Endodermal cell (in vitro differentiated cells): ENCODE measurements around the gene KRTAP5-4. TPM values are rescaled to one million over a fixed set of nuclear protein-coding genes. Genes with fewer than 3 reads are reported as not detected.

Source experiments
- DNase-seq: peaks from one replicate; pipeline ENCODE4 v3.0.0-alpha.2; 2017
- H3K27ac ChIP-seq: 2 replicates; pipeline ENCODE4 v1.5.1; 2013; ENCODE audit warnings: mild to moderate bottlenecking, low read depth, low read length, moderate library complexity
- H3K27me3 ChIP-seq: 2 replicates; pipeline ENCODE4 v1.6.1; 2013; ENCODE audit warnings: mild to moderate bottlenecking, low read length, moderate library complexity; ENCODE audit not compliant: insufficient read depth, control insufficient read depth, poor library complexity, severe bottlenecking
- H3K36me3 ChIP-seq: 2 replicates; pipeline ENCODE4 v1.7.0; 2013; ENCODE audit warnings: mild to moderate bottlenecking, low read length, moderate library complexity; ENCODE audit not compliant: control insufficient read depth, insufficient read depth
- H3K4me1 ChIP-seq: one replicate; pipeline ENCODE4 v1.7.0; 2013; ENCODE audit warnings: low read length; ENCODE audit not compliant: control insufficient read depth, insufficient read depth
- H3K4me3 ChIP-seq: 2 replicates; pipeline ENCODE4 v1.5.1; 2013; ENCODE audit warnings: mild to moderate bottlenecking, low read length, moderate library complexity
- H3K9ac ChIP-seq: 2 replicates; pipeline ENCODE4 v1.6.1; 2013; ENCODE audit warnings: mild to moderate bottlenecking, low read length, moderate library complexity; ENCODE audit not compliant: poor library complexity, severe bottlenecking; ENCODE audit errors: extremely low read depth
- H3K9me3 ChIP-seq: 2 replicates; pipeline ENCODE4 v1.6.1; 2013; ENCODE audit warnings: mild to moderate bottlenecking, low read length, moderate library complexity; ENCODE audit not compliant: control insufficient read depth
- H3K27ac Mint-ChIP-seq: 2 replicates; pipeline ENCODE4 v1.8.0; 2020; ENCODE audit warnings: mixed read lengths
- H3K27me3 Mint-ChIP-seq: 2 replicates; pipeline ENCODE4 v1.8.0; 2021; ENCODE audit warnings: mild to moderate bottlenecking, mixed read lengths; ENCODE audit not compliant: insufficient read depth
- H3K36me3 Mint-ChIP-seq: 2 replicates; pipeline ENCODE4 v1.8.0; 2020; ENCODE audit warnings: low read depth, mixed read lengths
- H3K4me1 Mint-ChIP-seq: 2 replicates; pipeline ENCODE4 v1.8.0; 2020; ENCODE audit warnings: mixed read lengths
- H3K4me3 Mint-ChIP-seq: 2 replicates; pipeline ENCODE4 v1.8.0; 2020; ENCODE audit warnings: mild to moderate bottlenecking, moderate library complexity, mixed read lengths
- H3K9me3 Mint-ChIP-seq: 2 replicates; pipeline ENCODE4 v1.8.0; 2020; ENCODE audit warnings: mild to moderate bottlenecking, mixed read lengths
- CTCF ChIP-seq: fragments of 200-600 bp; sonication (generic); conservative IDR thresholded peaks from 2 replicates; pipeline ENCODE4 v1.5.0; 2021; ENCODE audit warnings: antibody characterized with exemption, mild to moderate bottlenecking
- WGBS, 2 experiments: methylation state at CpG; one replicate each; pipeline versions ENCODE4 v1.1.5 to v1.1.7; 2013; ENCODE audit warnings: missing lambda C conversion rate in 2 of 2, mixed read lengths in 1 of 2; ENCODE audit not compliant: insufficient coverage in 1 of 2, insufficient read length in 1 of 2; 5-methylcytosine and 5-hydroxymethylcytosine counted together
- total RNA-seq, 2 donors: library from RNA; stranded (reverse); fragmentation: NEBNext Ultra II Directional in 1 of 2; extraction: Animal tissue kit (Norgen Biotek cat#: 25700) in 1 of 2; gene quantifications; 2 replicates in 1 of 2; 3 replicates in 1 of 2; pipeline ENCODE4 v1.2.1, GENCODE V29; 2021

The KRTAP5-4 gene
- total RNA-seq, 2 donors from 2014 or later: not detected

- peaks cover 39% of the 10 kb centered on the region for H3K27me3 Mint-ChIP-seq
Measured at GRCh38 chr11:1574238-1574932, 47.6 kb downstream of the KRTAP5-4 start.

GRCh38 chr11:1573903-1574237 is 48.1 kb downstream of the KRTAP5-4 start:
- Mint-ChIP-seq H3K36me3 (no peaks in the 10 kb centered on the region), H3K4me3 (peak overlapping the region; percentile 46), H3K27ac (no peak overlapping the region), H3K9me3 (peaks cover 5% of the 10 kb centered on the region), H3K27me3 (peaks cover 39% of the 10 kb centered on the region), H3K4me1 (peaks cover 7% of the 10 kb centered on the region)
- Histone ChIP-seq H3K9ac (no peak overlapping the region), H3K36me3 (no peaks in the 10 kb centered on the region), H3K27ac (no peak overlapping the region), H3K4me3 (peak overlapping the region; percentile 72), H3K27me3 (peaks cover 48% of the 10 kb centered on the region), H3K4me1 (no peaks in the 10 kb centered on the region), H3K9me3 (no peaks in the 10 kb centered on the region)
- WGBS, 2 experiments: 9 to 22% methylated on average over 3 to 7 of the region's 7 CpGs
- TF ChIP-seq CTCF: no peak
- DNase-seq: peak; percentile 79

More at GRCh38 chr11:1574238-1574932, 47.6 kb downstream of the KRTAP5-4 start:
- peak overlapping the region; percentile 46 for H3K4me3 Mint-ChIP-seq
- peaks cover 5% of the 10 kb centered on the region for H3K9me3 Mint-ChIP-seq
- Histone ChIP-seq H3K27me3 (peaks cover 48% of the 10 kb centered on the region), H3K9me3 (no peaks in the 10 kb centered on the region), H3K36me3 (no peaks in the 10 kb centered on the region), H3K27ac (no peak overlapping the region), H3K4me3 (peak overlapping the region; percentile 72), H3K9ac (no peak overlapping the region), H3K4me1 (no peaks in the 10 kb centered on the region)
- H3K4me1 Mint-ChIP-seq: peaks cover 3% of the 10 kb centered on the region
- WGBS, 2 experiments: 0 to 1% methylated on average over 26 to 64 of the region's 64 CpGs
- TF ChIP-seq CTCF: peak; percentile 88
- no peaks in the 10 kb centered on the region for H3K36me3 Mint-ChIP-seq
- H3K27ac Mint-ChIP-seq: no peak overlapping the region
- peak; percentile 86 for DNase-seq

- WGBS, 2 experiments: 13 to 30% methylated on average over 8 to 35 of the region's 37 CpGs
- Histone ChIP-seq H3K36me3 (no peaks in the 10 kb centered on the region), H3K27ac (no peak overlapping the region), H3K9ac (peak overlapping the region; percentile 59), H3K9me3 (no peaks in the 10 kb centered on the region), H3K27me3 (peaks cover 48% of the 10 kb centered on the region), H3K4me3 (peak overlapping the region; percentile 72), H3K4me1 (peaks cover 3% of the 10 kb centered on the region)
- DNase-seq: peak; percentile 74
- no peaks in the 10 kb centered on the region for H3K36me3 Mint-ChIP-seq
- H3K27me3 Mint-ChIP-seq: peaks cover 36% of the 10 kb centered on the region
- TF ChIP-seq CTCF: no peak
- no peak overlapping the region for H3K27ac Mint-ChIP-seq
- H3K4me1 Mint-ChIP-seq: peaks cover 13% of the 10 kb centered on the region
- H3K4me3 Mint-ChIP-seq: peak overlapping the region; percentile 46
- peaks cover 3% of the 10 kb centered on the region for H3K9me3 Mint-ChIP-seq
Measured at GRCh38 chr11:1573077-1573902, 48.6 kb downstream of the KRTAP5-4 start.
